Right lobe of liver (tissue), 6 donors: ENCODE data around the gene MMD2. TPM values are rescaled to one million over a fixed set of nuclear protein-coding genes. Genes with fewer than 3 reads are reported as not detected.

ENCODE experiments used
- ATAC-seq, 4 donors: fragments of 200-7000 bp; cut with Tn5 transposase; one replicate each; pipeline ENCODE4 v1.9.1; 2020; ENCODE audit warnings: mild to moderate bottlenecking in 4 of 4, moderate library complexity in 4 of 4
- DNase-seq, 3 donors: peaks; one replicate each; pipeline ENCODE4 v3.0.0-alpha.2; 2020
- H3K27ac ChIP-seq, 3 donors: fragments of 200-600 bp; one replicate each; pipeline ENCODE4 v1.8.0; 2022
- H3K27me3 ChIP-seq, 2 donors: fragments of 200-600 bp; one replicate each; pipeline ENCODE4 v1.8.0; 2022
- H3K36me3 ChIP-seq, 4 donors: fragments of 200-600 bp; sonication (generic) in 1 of 4; one replicate each; pipeline versions ENCODE4 v1.5.1 to v1.8.0; 2017 to 2022; ENCODE audit warnings: control low read depth in 1 of 4
- H3K4me1 ChIP-seq, 4 donors: fragments of 200-600 bp; sonication (generic) in 1 of 4; one replicate each; pipeline versions ENCODE4 v1.5.1 to v1.8.0; 2017 to 2022; ENCODE audit warnings: control low read depth in 1 of 4
- H3K4me3 ChIP-seq, 3 donors: fragments of 200-600 bp; one replicate each; pipeline ENCODE4 v1.8.0; 2022
- H3K9me3 ChIP-seq, 4 donors: fragments of 200-600 bp; sonication (generic) in 1 of 4; one replicate each; pipeline versions ENCODE4 v1.5.1 to v1.8.0; 2017 to 2022; ENCODE audit warnings: control low read depth in 1 of 4
- POLR2A ChIP-seq: fragments of 450-650 bp; IDR thresholded peaks from one replicate; pipeline ENCODE4 v1.6.1; 2017; ENCODE audit warnings: antibody characterized with exemption, mild to moderate bottlenecking
- WGBS: methylation state at CpG from one replicate; pipeline ENCODE4 v1.1.6; 2018; ENCODE audit warnings: low coverage, low lambda C conversion rate; ENCODE audit not compliant: insufficient coverage; ENCODE audit errors: missing lambda C conversion rate; 5-methylcytosine and 5-hydroxymethylcytosine counted together
- intact Hi-C, 2 donors: fragments of 100-400 bp; cut with DNase I; formaldehyde crosslinking; loops; one replicate each; pipeline versions ENCODE4 v1.11.2 to v1.14.1; 2022
- total RNA-seq, 6 experiments: library from RNA; depleted of rRNA in 2 of 6; stranded (reverse); fragments of >200 nt in 2 of 6; fragmentation: NEBNext Ultra II Directional in 3 of 6; extraction: Animal tissue kit (Norgen Biotek cat#: 25700) in 3 of 6; gene quantifications; one replicate each; pipeline versions ENCODE4 v1.1.0 to v1.2.4, GENCODE V29; 2016 to 2023
- TF ChIP-seq, protein P1 (sequence below), 4 donors: fragments of 200-600 bp in 3 of 4; fragments of 450-650 bp in 1 of 4; IDR thresholded peaks; one replicate each; pipeline versions ENCODE4 v1.5.1 to v1.8.0; 2016 to 2022; ENCODE audit warnings: antibody characterized with exemption in 4 of 4, mild to moderate bottlenecking in 2 of 4
- donor health status: DM: no; HTN: yes; CAD: no.
- donor health status: DM: no; HTN: no; CAD: no.
- donor health status: DM: no; HTN: no; CAD: no.
- donor health status: DM: no; HTN: yes; CAD: no.
- donor health status: DM: no; HTN: yes; CAD: no.

The MMD2 gene
- total RNA-seq, 6 experiments from 2014 or later: not detected

DNA sequence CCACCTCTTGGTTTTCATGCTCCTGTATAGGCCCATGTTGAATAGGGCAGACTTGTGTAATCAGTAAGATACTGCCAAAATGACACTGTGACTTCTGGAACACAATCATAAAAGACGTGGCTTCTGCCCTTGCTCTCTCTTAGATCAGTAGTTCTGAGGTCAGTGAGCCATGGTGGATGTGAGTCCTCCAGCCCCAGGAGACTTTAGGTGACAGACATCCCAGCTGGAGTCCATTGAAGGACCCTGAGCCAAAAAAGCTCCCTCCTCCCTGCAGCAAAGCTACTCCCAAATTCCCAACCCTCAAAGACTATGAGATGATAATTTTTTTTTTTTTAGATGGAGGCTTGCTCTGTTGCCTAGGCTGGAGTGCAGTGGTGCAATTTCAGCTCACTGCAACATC, 72.3 kb downstream of the MMD2 start:
- Histone ChIP-seq H3K36me3 (no peaks in the 10 kb centered on the region), H3K9me3 (no peaks in the 10 kb centered on the region), H3K4me1 (peaks cover 0 to 7% (median 0%) of the 10 kb centered on the region in 4 donors), H3K4me3 (no peak overlapping the region), H3K27me3 (peaks cover 0 to 17% of the 10 kb centered on the region in 2 donors), H3K27ac (no peak overlapping the region)
- intact Hi-C loops: no loop called here
- 13% methylated on average over 1 of the region's 1 CpG for WGBS
- ATAC-seq (no peak), DNase-seq (no peak)
- TF ChIP-seq POLR2A: no peak
- TF ChIP-seq, protein P1, sequence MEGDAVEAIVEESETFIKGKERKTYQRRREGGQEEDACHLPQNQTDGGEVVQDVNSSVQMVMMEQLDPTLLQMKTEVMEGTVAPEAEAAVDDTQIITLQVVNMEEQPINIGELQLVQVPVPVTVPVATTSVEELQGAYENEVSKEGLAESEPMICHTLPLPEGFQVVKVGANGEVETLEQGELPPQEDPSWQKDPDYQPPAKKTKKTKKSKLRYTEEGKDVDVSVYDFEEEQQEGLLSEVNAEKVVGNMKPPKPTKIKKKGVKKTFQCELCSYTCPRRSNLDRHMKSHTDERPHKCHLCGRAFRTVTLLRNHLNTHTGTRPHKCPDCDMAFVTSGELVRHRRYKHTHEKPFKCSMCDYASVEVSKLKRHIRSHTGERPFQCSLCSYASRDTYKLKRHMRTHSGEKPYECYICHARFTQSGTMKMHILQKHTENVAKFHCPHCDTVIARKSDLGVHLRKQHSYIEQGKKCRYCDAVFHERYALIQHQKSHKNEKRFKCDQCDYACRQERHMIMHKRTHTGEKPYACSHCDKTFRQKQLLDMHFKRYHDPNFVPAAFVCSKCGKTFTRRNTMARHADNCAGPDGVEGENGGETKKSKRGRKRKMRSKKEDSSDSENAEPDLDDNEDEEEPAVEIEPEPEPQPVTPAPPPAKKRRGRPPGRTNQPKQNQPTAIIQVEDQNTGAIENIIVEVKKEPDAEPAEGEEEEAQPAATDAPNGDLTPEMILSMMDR (IDR thresholded peaks at IDR 0.05): no peak

- no peaks in the 10 kb centered on the region for H3K36me3 ChIP-seq
- DNase-seq (no peak), ATAC-seq (no peak)
- WGBS: 84% methylated on average over 7 of the region's 7 CpGs
- peaks cover 0 to 17% of the 10 kb centered on the region in 2 donors for H3K27me3 ChIP-seq
- intact Hi-C loops: no loop called here
- no peak overlapping the region for H3K27ac ChIP-seq
- H3K9me3 ChIP-seq: no peaks in the 10 kb centered on the region
- TF ChIP-seq, protein P1 (IDR thresholded peaks at IDR 0.05): no peak
- TF ChIP-seq POLR2A: no peak
- H3K4me1 ChIP-seq: peaks cover 0 to 7% (median 0%) of the 10 kb centered on the region in 4 donors
- H3K4me3 ChIP-seq: no peak overlapping the region
Measured at GRCh38 chr7:4885317-4885807, 73.6 kb downstream of the MMD2 start.

GRCh38 chr7:4884164-4884563, 74.8 kb downstream of the MMD2 start:
- WGBS: 52% methylated on average over 3 of the region's 10 CpGs
- no peaks in the 10 kb centered on the region for H3K36me3 ChIP-seq

DNA sequence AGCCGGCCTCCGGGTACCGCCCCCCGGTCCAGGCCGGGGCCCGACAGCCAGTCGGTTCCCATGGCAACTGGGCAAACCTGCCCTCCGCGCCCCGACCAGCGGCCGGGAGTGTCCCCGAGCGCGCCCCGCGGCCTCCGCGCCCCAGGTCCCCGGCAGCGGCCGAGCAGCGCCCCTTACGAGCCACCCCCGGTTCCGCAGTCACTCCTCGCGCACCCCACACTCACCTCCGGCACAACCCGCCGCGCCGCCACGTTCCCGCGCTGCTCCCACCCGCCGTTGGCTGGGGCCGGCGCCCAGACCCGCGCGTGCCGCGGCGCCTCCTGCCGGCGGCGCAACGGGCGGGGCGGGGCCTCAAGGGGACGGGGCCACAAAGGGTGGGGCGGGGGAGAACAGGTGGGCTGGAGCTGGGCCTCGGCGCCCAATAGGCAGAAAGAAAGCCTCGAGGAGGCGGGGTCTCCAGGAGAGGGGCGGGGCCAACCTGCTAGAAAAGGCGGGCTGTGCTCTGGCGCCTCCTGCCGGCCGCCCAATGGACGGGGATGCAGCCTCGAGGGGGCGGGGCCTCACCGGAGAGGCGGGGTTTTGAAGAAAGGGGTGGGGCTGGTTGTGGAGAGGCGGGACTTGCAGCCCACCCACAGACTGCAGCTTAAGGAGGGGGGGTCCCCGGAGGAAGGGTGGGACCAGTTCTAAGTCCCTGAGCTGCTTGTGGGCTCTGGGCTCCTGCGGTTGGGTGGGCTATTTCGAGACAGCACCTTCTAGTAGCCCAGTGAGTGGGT, 75.4 kb downstream of the MMD2 start, which contains the start of gene RADIL:
TSS of gene RADIL (minus strand) at position 345 of the 773 bp plus-strand sequence. CDS start 5,577 bp downstream, outside the sequence.
- under 1% methylated on average over 15 of the region's 72 CpGs for WGBS
- TF ChIP-seq, protein P1 (IDR thresholded peaks at IDR 0.05): peak in 3 of 4 donors; percentile 44 to 64 (median 53)
- TF ChIP-seq POLR2A: no peak
- Histone ChIP-seq H3K4me1 (peaks cover 0 to 7% (median 0%) of the 10 kb centered on the region in 4 donors), H3K27me3 (peaks cover 0 to 17% of the 10 kb centered on the region in 2 donors), H3K27ac (no peak within 1 kb of the TSS), H3K36me3 (no peaks in the 10 kb centered on the region), H3K4me3 (peak within 1 kb of the TSS; percentile 12 to 48 (median 41)), H3K9me3 (no peaks in the 10 kb centered on the region)
- ATAC-seq (peak; percentile 78 to 92 (median 88)), DNase-seq (peak; percentile 65 to 76 (median 69))
- intact Hi-C loops: no loop called here

More at GRCh38 chr7:4884164-4884563, 74.8 kb downstream of the MMD2 start:
- Histone ChIP-seq H3K27ac (no peak overlapping the region), H3K4me3 (no peak overlapping the region), H3K9me3 (no peaks in the 10 kb centered on the region), H3K27me3 (peaks cover 0 to 17% of the 10 kb centered on the region in 2 donors), H3K4me1 (peaks cover 0 to 7% (median 0%) of the 10 kb centered on the region in 4 donors)
- ATAC-seq (no peak), DNase-seq (no peak)
- intact Hi-C loops: no loop called here
- TF ChIP-seq, protein P1 (IDR thresholded peaks at IDR 0.05): no peak
